Left ventricle myocardium inferior (tissue), 1 donor: ENCODE measurements around the gene SHANK3. TPM values are rescaled to one million over a fixed set of nuclear protein-coding genes. Genes with fewer than 3 reads are reported as not detected.
"Not testable (repeated sequence)": the region's sequence is repeated elsewhere in the genome, so short reads cannot be mapped to it uniquely, and the experiment has no call there.

Source experiments
- DNase-seq: peaks from one replicate; pipeline ENCODE4 v3.0.0-alpha.2; 2020
- H3K27ac ChIP-seq: fragments of 200-600 bp; replicated peaks from 2 replicates; pipeline ENCODE4 v1.8.0; 2021
- H3K27me3 ChIP-seq: fragments of 200-600 bp; 2 replicates; pipeline ENCODE4 v1.8.0; 2021; ENCODE audit warnings: low read depth
- H3K36me3 ChIP-seq: fragments of 200-600 bp; 2 replicates; pipeline ENCODE4 v1.8.0; 2021
- H3K4me1 ChIP-seq: fragments of 200-600 bp; 2 replicates; pipeline ENCODE4 v1.8.0; 2021
- H3K4me3 ChIP-seq: fragments of 200-600 bp; 2 replicates; pipeline ENCODE4 v1.8.0; 2021; ENCODE audit warnings: mild to moderate bottlenecking, moderate library complexity
- H3K9me3 ChIP-seq: fragments of 200-600 bp; replicated peaks from 2 replicates; pipeline ENCODE4 v1.8.0; 2021
- intact Hi-C: fragments of 100-400 bp; cut with micrococcal nuclease; formaldehyde crosslinking; loops from one replicate; pipeline ENCODE4 v1.11.0; 2022
- total RNA-seq: library from RNA; stranded (reverse); fragmentation: NEBNext Ultra II Directional; extraction: Animal tissue kit (Norgen Biotek cat#: 25700); gene quantifications from one replicate; pipeline ENCODE4 v1.2.1, GENCODE V29; 2021
- TF ChIP-seq, protein P1 (sequence below): fragments of 200-600 bp; IDR thresholded peaks from 2 replicates; pipeline ENCODE4 v1.8.0; 2021; ENCODE audit warnings: antibody characterized with exemption, mild to moderate bottlenecking, borderline replicate concordance
- donor health status: DM: no; HTN: yes; CAD: no; lungs with severe emphysema.

SHANK3 gene
- total RNA-seq, 1 donor from 2014 or later: 23.1 TPM

GRCh38 chr22:50633086-50633485 lies 39.5 kb upstream of the SHANK3 start:
- H3K27me3 ChIP-seq: no peaks in the 10 kb centered on the region
- peaks cover 14% of the 10 kb centered on the region for H3K4me1 ChIP-seq
- intact Hi-C loops: no loop called here
- no peaks in the 10 kb centered on the region for H3K9me3 ChIP-seq
- no peaks in the 10 kb centered on the region for H3K36me3 ChIP-seq
- TF ChIP-seq, protein P1, sequence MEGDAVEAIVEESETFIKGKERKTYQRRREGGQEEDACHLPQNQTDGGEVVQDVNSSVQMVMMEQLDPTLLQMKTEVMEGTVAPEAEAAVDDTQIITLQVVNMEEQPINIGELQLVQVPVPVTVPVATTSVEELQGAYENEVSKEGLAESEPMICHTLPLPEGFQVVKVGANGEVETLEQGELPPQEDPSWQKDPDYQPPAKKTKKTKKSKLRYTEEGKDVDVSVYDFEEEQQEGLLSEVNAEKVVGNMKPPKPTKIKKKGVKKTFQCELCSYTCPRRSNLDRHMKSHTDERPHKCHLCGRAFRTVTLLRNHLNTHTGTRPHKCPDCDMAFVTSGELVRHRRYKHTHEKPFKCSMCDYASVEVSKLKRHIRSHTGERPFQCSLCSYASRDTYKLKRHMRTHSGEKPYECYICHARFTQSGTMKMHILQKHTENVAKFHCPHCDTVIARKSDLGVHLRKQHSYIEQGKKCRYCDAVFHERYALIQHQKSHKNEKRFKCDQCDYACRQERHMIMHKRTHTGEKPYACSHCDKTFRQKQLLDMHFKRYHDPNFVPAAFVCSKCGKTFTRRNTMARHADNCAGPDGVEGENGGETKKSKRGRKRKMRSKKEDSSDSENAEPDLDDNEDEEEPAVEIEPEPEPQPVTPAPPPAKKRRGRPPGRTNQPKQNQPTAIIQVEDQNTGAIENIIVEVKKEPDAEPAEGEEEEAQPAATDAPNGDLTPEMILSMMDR: no peak
- DNase-seq: no peak
- no peak overlapping the region for H3K27ac ChIP-seq
- no peak overlapping the region for H3K4me3 ChIP-seq

- no peaks in the 10 kb centered on the region for H3K36me3 ChIP-seq
- H3K4me3 ChIP-seq: no peak overlapping the region
Observed at GRCh38 chr22:50633771-50634170, 38.9 kb upstream of the SHANK3 start.

DNA sequence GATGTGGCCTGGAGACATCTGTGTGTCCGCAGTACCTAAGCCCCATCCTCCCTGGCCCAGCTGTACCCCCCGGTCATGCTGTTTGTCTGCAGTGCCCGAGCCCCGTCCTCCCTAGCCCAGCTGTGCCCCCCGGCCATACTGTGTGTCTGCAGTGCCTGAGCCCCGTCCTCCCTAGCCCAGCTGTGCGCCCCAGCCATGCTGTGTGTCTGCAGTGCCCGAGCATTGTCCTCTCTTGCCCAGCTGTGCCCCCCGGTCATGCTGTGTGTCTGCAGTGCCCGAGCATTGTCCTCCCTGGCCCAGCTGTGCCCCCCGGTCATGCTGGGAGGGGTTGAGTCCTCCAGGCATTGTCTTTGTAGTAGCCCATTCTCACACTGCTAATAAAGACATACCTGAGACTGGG lies 37.0 kb upstream of the SHANK3 start:
- intact Hi-C loops: no loop called here
- H3K36me3 ChIP-seq: no peaks in the 10 kb centered on the region
- no peaks in the 10 kb centered on the region for H3K4me1 ChIP-seq
- TF ChIP-seq, protein P1: no peak
- no peak overlapping the region for H3K4me3 ChIP-seq
- no peak overlapping the region for H3K27ac ChIP-seq
- H3K27me3 ChIP-seq: no peaks in the 10 kb centered on the region
- no peaks in the 10 kb centered on the region for H3K9me3 ChIP-seq
- DNase-seq: no peak

More at GRCh38 chr22:50633771-50634170, 38.9 kb upstream of the SHANK3 start:
- peaks cover 8% of the 10 kb centered on the region for H3K4me1 ChIP-seq
- H3K9me3 ChIP-seq: no peaks in the 10 kb centered on the region
- no peak for DNase-seq
- TF ChIP-seq, protein P1: no peak
- no peaks in the 10 kb centered on the region for H3K27me3 ChIP-seq
- no peak overlapping the region for H3K27ac ChIP-seq
- intact Hi-C loops: no loop called here

- H3K9me3 ChIP-seq, H3K4me3 ChIP-seq, H3K36me3 ChIP-seq, intact Hi-C loops, DNase-seq: not testable (repeated sequence)
- Histone ChIP-seq H3K27ac (peak overlapping the region; percentile 77), H3K27me3 (peaks cover 19% of the 10 kb centered on the region), H3K4me1 (peaks cover 18% of the 10 kb centered on the region)
Observed at GRCh38 chr22:50640296-50640695, 32.3 kb upstream of the SHANK3 start.

DNA sequence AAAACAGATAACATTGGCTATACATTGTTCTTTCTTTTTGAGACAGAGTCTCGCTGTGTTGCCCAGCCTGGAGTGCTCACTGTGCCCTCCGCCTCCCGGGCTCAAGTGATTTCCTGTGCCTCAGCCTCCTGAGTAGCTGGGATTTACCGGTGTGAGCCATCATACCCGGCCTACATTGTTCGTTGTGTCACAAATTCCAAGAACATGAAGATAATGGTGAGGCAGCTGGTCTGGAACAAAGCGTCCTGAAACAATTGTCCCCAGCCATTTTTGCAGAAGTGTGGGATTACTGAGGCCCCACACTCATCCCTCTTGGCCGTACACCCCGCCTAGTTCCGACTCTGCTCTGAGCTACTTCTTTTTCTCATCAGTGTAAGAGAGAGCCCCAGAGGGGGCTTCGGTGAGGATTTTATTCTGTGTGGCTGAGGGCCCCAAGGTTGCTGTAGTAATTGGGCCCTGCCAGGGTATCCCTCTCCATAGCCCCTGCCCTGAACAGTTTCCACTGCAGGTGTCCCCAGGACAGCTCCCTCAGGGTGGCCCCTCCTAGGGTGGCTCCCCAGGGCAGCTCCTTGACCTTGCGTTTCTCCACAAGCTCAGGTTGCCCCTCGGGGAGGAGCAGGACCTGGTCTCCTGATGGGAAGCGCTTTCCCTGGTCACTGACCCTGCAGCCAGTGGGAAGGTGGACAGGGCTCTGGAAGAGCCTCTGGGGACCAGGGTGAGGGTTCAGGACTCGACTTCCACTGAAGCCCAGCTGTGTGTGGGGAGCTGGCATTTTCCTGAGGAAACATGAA lies 31.6 kb upstream of the SHANK3 start:
- intact Hi-C loops: no loop called here
- no peak for DNase-seq
- no peaks in the 10 kb centered on the region for H3K36me3 ChIP-seq
- peaks cover 18% of the 10 kb centered on the region for H3K4me1 ChIP-seq
- peak overlapping the region; percentile 26 for H3K4me3 ChIP-seq
- H3K27ac ChIP-seq: peak overlapping the region; percentile 77
- no peaks in the 10 kb centered on the region for H3K9me3 ChIP-seq
- TF ChIP-seq, protein P1: no peak
- peaks cover 27% of the 10 kb centered on the region for H3K27me3 ChIP-seq
